Measurements from ENCODE around the gene AKAP12. TPM values are rescaled to one million over a fixed set of nuclear protein-coding genes. Genes with fewer than 3 reads are reported as not detected.

The AKAP12 gene
- total RNA-seq, 2 donors from 2014 or later, result 27.7 to 40.1 TPM

GRCh38 chr6:151303231-151303630 is 63.5 kb downstream of the AKAP12 start:
- TF ChIP-seq CTCF (IDR thresholded peaks at IDR 0.05), result no peak
- Histone ChIP-seq H3K9me3 (no peaks in the 10 kb centered on the region), H3K4me1 (peaks cover 0 to 6% of the 10 kb centered on the region in 2 donors), H3K27ac (no peak overlapping the region), H3K27me3 (no peaks in the 10 kb centered on the region), H3K36me3 (no peaks in the 10 kb centered on the region), H3K4me3 (no peak overlapping the region)
- no peak for DNase-seq (ENCODE audit: low spot score)

GRCh38 chr6:151306269-151306783 is 66.6 kb downstream of the AKAP12 start:
- no peaks in the 10 kb centered on the region for H3K4me1 ChIP-seq
- H3K27me3 ChIP-seq, result no peaks in the 10 kb centered on the region
- TF ChIP-seq CTCF (IDR thresholded peaks at IDR 0.05), result no peak
- H3K27ac ChIP-seq, result no peak overlapping the region
- no peaks in the 10 kb centered on the region for H3K9me3 ChIP-seq
- no peak for DNase-seq (ENCODE audit: low spot score)
- H3K4me3 ChIP-seq, result no peak overlapping the region
- H3K36me3 ChIP-seq, result no peaks in the 10 kb centered on the region

GRCh38 chr6:151307501-151307900 is 67.7 kb downstream of the AKAP12 start:
- H3K9me3 ChIP-seq, result no peaks in the 10 kb centered on the region
- TF ChIP-seq CTCF (IDR thresholded peaks at IDR 0.05), result no peak
- H3K4me1 ChIP-seq, result no peaks in the 10 kb centered on the region
- no peak overlapping the region for H3K4me3 ChIP-seq
- DNase-seq (ENCODE audit: low spot score), result no peak
- no peaks in the 10 kb centered on the region for H3K36me3 ChIP-seq
- H3K27ac ChIP-seq, result no peak overlapping the region
- no peaks in the 10 kb centered on the region for H3K27me3 ChIP-seq

GRCh38 chr6:151309619-151310018 is 69.9 kb downstream of the AKAP12 start:
- Histone ChIP-seq H3K27me3 (no peaks in the 10 kb centered on the region), H3K9me3 (no peaks in the 10 kb centered on the region), H3K27ac (no peak overlapping the region), H3K36me3 (no peaks in the 10 kb centered on the region), H3K4me3 (no peak overlapping the region), H3K4me1 (no peaks in the 10 kb centered on the region)
- TF ChIP-seq CTCF (IDR thresholded peaks at IDR 0.05), result no peak
- no peak for DNase-seq (ENCODE audit: low spot score)

- Histone ChIP-seq H3K4me1 (no peaks in the 10 kb centered on the region), H3K9me3 (no peaks in the 10 kb centered on the region), H3K36me3 (no peaks in the 10 kb centered on the region), H3K4me3 (no peak overlapping the region), H3K27ac (no peak overlapping the region), H3K27me3 (no peaks in the 10 kb centered on the region)
- no peak for DNase-seq (ENCODE audit: low spot score)
- TF ChIP-seq CTCF (IDR thresholded peaks at IDR 0.05), result no peak
Measured at GRCh38 chr6:151310279-151310678, 70.5 kb downstream of the AKAP12 start.
